Loucy (cell line): Measurements from ENCODE around the gene KRTCAP2.

Experiments used
- H2AFZ ChIP-seq: fragments of 200-600 bp; sonication (generic); 2 replicates; pipeline ENCODE4 v1.6.0; 2016; ENCODE audit warnings: antibody characterized with exemption, mild to moderate bottlenecking, low read length, moderate library complexity
- H3F3A ChIP-seq: fragments of 200-600 bp; 2 replicates; pipeline ENCODE4 v1.6.0; 2016; ENCODE audit warnings: antibody characterized with exemption, low read depth, mild to moderate bottlenecking
- H3K27me3 ChIP-seq: fragments of 200-600 bp; sonication (generic); 2 replicates; pipeline ENCODE4 v1.6.1; 2014; ENCODE audit warnings: low read length, mild to moderate bottlenecking; ENCODE audit not compliant: insufficient read depth, poor library complexity, severe bottlenecking
- H3K36me3 ChIP-seq: fragments of 200-600 bp; sonication (generic); 2 replicates; pipeline ENCODE4 v1.6.1; 2016; ENCODE audit warnings: low read length; ENCODE audit not compliant: insufficient read depth
- H3K4me1 ChIP-seq: fragments of 200-600 bp; sonication (generic); 2 replicates; pipeline ENCODE4 v1.5.1; 2014; ENCODE audit warnings: low read length, mild to moderate bottlenecking; ENCODE audit not compliant: insufficient read depth, poor library complexity, severe bottlenecking
- H3K4me2 ChIP-seq: fragments of 200-600 bp; sonication (generic); 2 replicates; pipeline ENCODE4 v1.6.0; 2014; ENCODE audit warnings: antibody characterized with exemption, low read length, low read depth, mild to moderate bottlenecking; ENCODE audit not compliant: poor library complexity, severe bottlenecking
- H3K4me3 ChIP-seq: fragments of 200-600 bp; sonication (generic); 2 replicates; pipeline ENCODE4 v1.5.1; 2014; ENCODE audit warnings: low read length, mild to moderate bottlenecking, mixed read lengths; ENCODE audit not compliant: poor library complexity, severe bottlenecking
- H3K79me2 ChIP-seq: fragments of 200-600 bp; sonication (generic); 2 replicates; pipeline ENCODE4 v1.6.1; 2014; ENCODE audit warnings: low read length; ENCODE audit not compliant: insufficient read depth
- H3K9ac ChIP-seq: fragments of 200-600 bp; sonication (generic); 2 replicates; pipeline ENCODE4 v1.6.0; 2014; ENCODE audit warnings: mild to moderate bottlenecking, low read depth, low read length, moderate library complexity; ENCODE audit not compliant: poor library complexity, severe bottlenecking
- H3K9me2 ChIP-seq: fragments of 200-600 bp; sonication (generic); replicated peaks from 2 replicates; pipeline ENCODE4 v1.6.1; 2016; ENCODE audit warnings: low read depth, low read length, mixed read lengths
- H3K9me3 ChIP-seq: fragments of 200-600 bp; sonication (generic); 2 replicates; pipeline ENCODE4 v1.6.1; 2014; ENCODE audit warnings: mild to moderate bottlenecking, antibody characterized with exemption, low read length, low read depth; ENCODE audit not compliant: insufficient read depth
- H4K20me1 ChIP-seq: fragments of 200-600 bp; sonication (generic); 2 replicates; pipeline ENCODE4 v1.6.0; 2014; ENCODE audit warnings: antibody characterized with exemption, low read length, mild to moderate bottlenecking; ENCODE audit not compliant: insufficient read depth, poor library complexity, severe bottlenecking
- CTCF ChIP-seq: fragments of 200-600 bp; sonication (generic); conservative IDR thresholded peaks from 2 replicates; pipeline ENCODE4 v1.5.1; 2014; ENCODE audit warnings: mild to moderate bottlenecking, antibody characterized with exemption, low read length
- EZH2phosphoT487 ChIP-seq: fragments of 200-600 bp; IDR thresholded peaks from 2 replicates; pipeline ENCODE4 v1.6.1; 2018; ENCODE audit warnings: antibody characterized with exemption, mild to moderate bottlenecking, moderate library complexity, borderline replicate concordance

KRTCAP2 gene

GRCh38 chr1:155177192-155177917 is 4.3 kb upstream of the KRTCAP2 start:
- Histone ChIP-seq H3K4me3 (peak overlapping the region; percentile 32), H3K36me3 (no peaks in the 10 kb centered on the region), H3K27me3 (no peaks in the 10 kb centered on the region), H3K79me2 (peaks cover 3% of the 10 kb centered on the region), H3F3A (peaks cover 5% of the 10 kb centered on the region), H3K4me1 (peaks cover 21% of the 10 kb centered on the region), H3K4me2 (peak overlapping the region; percentile 92), H3K9me3 (no peaks in the 10 kb centered on the region), H4K20me1 (no peaks in the 10 kb centered on the region), H3K9ac (peak overlapping the region; percentile 37), H2AFZ (peak overlapping the region; percentile 14; the same call in 1 of the 2 replicates), H3K9me2 (no peaks in the 10 kb centered on the region)
- TF ChIP-seq EZH2phosphoT487 (no peak), CTCF (no peak)

GRCh38 chr1:155176544-155177071 is 3.5 kb upstream of the KRTCAP2 start:
- H3K9me2 ChIP-seq = no peaks in the 10 kb centered on the region
- peak overlapping the region; percentile 92 for H3K4me2 ChIP-seq
- peaks cover 27% of the 10 kb centered on the region for H3K4me1 ChIP-seq
- peaks cover 5% of the 10 kb centered on the region for H3F3A ChIP-seq
- H3K9ac ChIP-seq = peak overlapping the region; percentile 37
- peak overlapping the region; percentile 14; the same call in 1 of the 2 replicates for H2AFZ ChIP-seq
- H3K36me3 ChIP-seq = no peaks in the 10 kb centered on the region
- no peaks in the 10 kb centered on the region for H3K27me3 ChIP-seq
- peaks cover 11% of the 10 kb centered on the region for H3K79me2 ChIP-seq
- H3K4me3 ChIP-seq = peak overlapping the region; percentile 32
- H3K9me3 ChIP-seq = no peaks in the 10 kb centered on the region
- no peaks in the 10 kb centered on the region for H4K20me1 ChIP-seq
- no peak for TF ChIP-seq EZH2phosphoT487
- peak; percentile 89 for TF ChIP-seq CTCF

GRCh38 chr1:155175927-155176371 is 2.8 kb upstream of the KRTCAP2 start:
- Histone ChIP-seq H3K4me2 (peak overlapping the region; percentile 92), H3F3A (peaks cover 5% of the 10 kb centered on the region), H3K9me3 (no peaks in the 10 kb centered on the region), H3K4me1 (peaks cover 27% of the 10 kb centered on the region), H3K9ac (peak overlapping the region; percentile 12), H3K27me3 (no peaks in the 10 kb centered on the region), H3K9me2 (no peaks in the 10 kb centered on the region), H3K4me3 (peak overlapping the region; percentile 8), H3K79me2 (peaks cover 17% of the 10 kb centered on the region), H4K20me1 (no peaks in the 10 kb centered on the region), H2AFZ (no peak overlapping the region), H3K36me3 (no peaks in the 10 kb centered on the region)
- TF ChIP-seq EZH2phosphoT487 (no peak), CTCF (peak; percentile 34)
